Prostate gland (tissue), 2 donors: ENCODE measurements around the gene LRRC75B. TPM values are rescaled to one million over a fixed set of nuclear protein-coding genes. Genes with fewer than 3 reads are reported as not detected.
A peak's percentile ranks its signal among the peaks of the same experiment; 100 is the strongest.
"Not testable (repeated sequence)": the region's sequence is repeated elsewhere in the genome, so short reads cannot be mapped to it uniquely, and the experiment has no call there.

Experiments
- DNase-seq: peaks from one replicate; pipeline ENCODE4 v3.0.0-alpha.2; 2019; ENCODE audit warnings: low spot score
- H3K27ac ChIP-seq, 2 donors: fragments of 200-600 bp; sonication (generic); 2 replicates each; pipeline ENCODE4 v1.5.1; 2017 to 2019
- H3K27me3 ChIP-seq: fragments of 200-600 bp; sonication (generic); replicated peaks from 2 replicates; pipeline ENCODE4 v1.5.1; 2019; ENCODE audit not compliant: insufficient read depth
- H3K36me3 ChIP-seq, 2 donors: fragments of 200-600 bp; sonication (generic); 1 replicate in 1 of 2; 2 replicates in 1 of 2; pipeline versions ENCODE4 v1.5.1 to v1.8.1; 2017 to 2019
- H3K4me1 ChIP-seq: fragments of 200-600 bp; sonication (generic); replicated peaks from 2 replicates; pipeline ENCODE4 v1.5.1; 2019
- H3K4me3 ChIP-seq, 2 donors: fragments of 200-600 bp; sonication (generic); 2 replicates each; pipeline ENCODE4 v1.5.1; 2017 to 2019
- H3K9me3 ChIP-seq: fragments of 200-600 bp; sonication (generic); 2 replicates; pipeline ENCODE4 v1.5.1; 2017
- CTCF ChIP-seq, 4 experiments: fragments of 200-600 bp in 2 of 4; fragments of 450-650 bp in 2 of 4; sonication (generic) in 2 of 4; IDR thresholded peaks; 1 replicate in 3 of 4; 2 replicates in 1 of 4; pipeline ENCODE4 v1.5.1; 2016 to 2019; ENCODE audit warnings: antibody characterized with exemption in 4 of 4, mild to moderate bottlenecking in 2 of 4, moderate library complexity in 2 of 4
- POLR2A ChIP-seq: fragments of 450-650 bp; IDR thresholded peaks from one replicate; pipeline ENCODE4 v1.6.1; 2016; ENCODE audit warnings: antibody characterized with exemption, mild to moderate bottlenecking
- POLR2AphosphoS5 ChIP-seq: sonication (generic); formaldehyde crosslinking; IDR thresholded peaks from one replicate; pipeline ENCODE4 v1.6.1; 2017; ENCODE audit warnings: antibody characterized with exemption
- WGBS: methylation state at CpG from one replicate; pipeline ENCODE4 v1.1.5; 2018; 5-methylcytosine and 5-hydroxymethylcytosine counted together
- intact Hi-C: fragments of 100-400 bp; cut with DNase I; formaldehyde crosslinking; loops from one replicate; pipeline ENCODE4 v1.14.2; 2022
- total RNA-seq, 2 donors: library from RNA; depleted of rRNA; stranded (reverse); fragments of >200 nt; gene quantifications; one replicate each; pipeline ENCODE4 v1.1.0, GENCODE V29; 2016

LRRC75B gene
- total RNA-seq, 2 donors from 2014 or later: 57.0 to 161 TPM

DNA sequence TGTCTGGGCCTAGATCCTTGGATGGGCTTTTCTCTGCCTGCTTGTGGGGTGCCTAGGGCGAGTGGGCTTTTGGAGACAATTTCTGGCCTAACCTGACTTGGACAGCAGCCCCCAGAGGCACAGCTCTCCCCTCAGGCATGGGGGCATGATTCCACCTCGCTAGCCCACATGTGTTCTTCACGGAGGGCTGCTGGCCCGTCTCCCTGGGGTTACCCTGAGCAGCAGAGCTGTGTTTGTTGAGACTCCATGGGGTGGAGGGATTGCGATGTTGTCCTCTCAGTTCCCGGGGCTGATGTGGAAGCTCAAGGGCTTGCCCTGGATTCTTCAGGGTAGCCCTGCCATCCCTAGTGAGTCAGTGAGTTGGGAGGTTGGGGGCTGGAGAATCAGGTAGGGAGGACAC, 2.4 kb upstream of the LRRC75B start:
- Histone ChIP-seq H3K27ac (peak overlapping the region; percentile 81 to 86), H3K4me3 (no peak overlapping the region), H3K36me3 (no peaks in the 10 kb centered on the region), H3K4me1 (peaks cover 24% of the 10 kb centered on the region), H3K27me3 (no peaks in the 10 kb centered on the region), H3K9me3 (no peaks in the 10 kb centered on the region)
- intact Hi-C loops: no loop called here
- DNase-seq: no peak
- TF ChIP-seq POLR2A (no peak), POLR2AphosphoS5 (no peak), CTCF (IDR thresholded peaks at IDR 0.05) (no peak)
- WGBS: 88% methylated on average over 6 of the region's 6 CpGs

GRCh38 chr22:24594569-24595120, 1.8 kb upstream of the LRRC75B start:
- peak; percentile 64 for DNase-seq
- H3K9me3 ChIP-seq: no peaks in the 10 kb centered on the region
- H3K27ac ChIP-seq: peak overlapping the region; percentile 81 to 86
- no peaks in the 10 kb centered on the region for H3K36me3 ChIP-seq
- TF ChIP-seq CTCF (IDR thresholded peaks at IDR 0.05) (no peak), POLR2AphosphoS5 (no peak), POLR2A (no peak)
- WGBS: 42% methylated on average over 7 of the region's 7 CpGs
- peak overlapping the region in 1 of 2 donors; percentile 11 for H3K4me3 ChIP-seq
- intact Hi-C loops: no loop called here
- peaks cover 24% of the 10 kb centered on the region for H3K4me1 ChIP-seq
- H3K27me3 ChIP-seq: no peaks in the 10 kb centered on the region

- Histone ChIP-seq H3K27me3 (no peaks in the 10 kb centered on the region), H3K4me1 (peaks cover 30% of the 10 kb centered on the region), H3K36me3 (no peaks in the 10 kb centered on the region), H3K4me3 (no peak overlapping the region), H3K27ac (peak overlapping the region; percentile 81 to 86), H3K9me3 (no peaks in the 10 kb centered on the region)
- intact Hi-C loops: no loop called here
- no peak for DNase-seq
- 53% methylated on average over 16 of the region's 16 CpGs for WGBS
- TF ChIP-seq POLR2A (no peak), POLR2AphosphoS5 (no peak), CTCF (IDR thresholded peaks at IDR 0.05) (no peak)
These were observed 1.1 kb upstream of the LRRC75B start for GRCh38 chr22:24593836-24594568.

DNA sequence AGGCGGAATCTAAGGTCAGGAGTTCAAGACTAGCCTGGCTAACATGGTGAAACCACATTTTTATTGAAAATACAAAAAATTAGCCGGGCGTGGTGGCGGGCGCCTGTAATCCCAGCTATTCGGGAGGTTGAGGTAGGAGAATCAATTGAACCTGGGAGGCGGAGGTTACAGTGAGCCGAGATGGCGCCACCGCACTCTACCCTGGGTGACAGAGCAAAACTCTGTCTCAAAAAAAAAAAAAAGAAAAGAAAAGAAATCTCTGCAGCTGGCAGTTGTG, 624 bp upstream of the LRRC75B start:
- intact Hi-C loops, H3K9me3 ChIP-seq, DNase-seq, H3K36me3 ChIP-seq, H3K27me3 ChIP-seq: not testable (repeated sequence)
- Histone ChIP-seq H3K4me1 (peaks cover 35% of the 10 kb centered on the region), H3K27ac (peak overlapping the region; percentile 81 to 86), H3K4me3 (peak overlapping the region in 1 of 2 donors; percentile 58)
- 91% methylated on average over 10 of the region's 10 CpGs for WGBS

DNA sequence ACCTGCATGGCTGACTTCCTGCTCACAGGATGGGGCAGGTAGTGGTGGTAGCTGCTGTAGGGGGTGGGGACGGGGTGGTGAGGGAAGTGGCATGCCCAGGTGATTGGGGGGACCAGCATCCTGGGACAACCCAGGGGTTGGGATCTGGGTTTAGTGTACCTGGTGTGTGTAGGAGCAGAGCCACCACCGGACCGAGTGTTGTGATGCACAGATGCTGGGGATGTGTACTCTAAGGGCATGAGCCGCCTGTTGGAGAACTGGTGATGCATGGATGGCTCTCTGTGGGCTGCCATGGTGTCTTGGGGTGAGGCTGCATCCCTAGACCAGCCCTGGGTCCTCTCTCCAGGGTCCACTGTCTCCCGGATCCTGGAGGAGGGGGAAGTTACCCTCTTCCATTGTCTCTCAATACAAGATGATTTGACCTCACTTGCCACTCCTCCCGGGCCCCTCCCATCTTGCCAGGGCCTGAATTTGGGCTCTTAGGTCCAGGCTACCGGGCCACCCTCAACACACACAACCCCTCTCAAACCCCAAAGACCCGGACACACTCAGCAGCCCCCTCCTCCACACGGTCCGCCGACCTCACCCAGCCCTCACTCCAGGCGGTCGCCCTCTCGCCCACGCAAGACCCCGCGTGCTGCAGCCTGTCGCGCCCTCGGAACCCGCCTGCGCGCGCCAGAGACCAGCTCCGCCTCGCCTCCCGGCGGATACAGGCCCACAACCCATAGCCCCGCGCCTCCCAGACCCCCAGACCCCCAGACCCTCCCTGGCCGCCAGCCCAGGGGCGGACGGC, 619 bp downstream of the LRRC75B start:
- WGBS: 9% methylated on average over 31 of the region's 33 CpGs
- Histone ChIP-seq H3K27ac (peak overlapping the region; percentile 81 to 86), H3K36me3 (no peaks in the 10 kb centered on the region), H3K4me3 (peak overlapping the region; percentile 58 to 64), H3K27me3 (no peaks in the 10 kb centered on the region), H3K4me1 (peaks cover 39% of the 10 kb centered on the region), H3K9me3 (no peaks in the 10 kb centered on the region)
- no peak for TF ChIP-seq POLR2AphosphoS5
- TF ChIP-seq CTCF (IDR thresholded peaks at IDR 0.05): no peak
- TF ChIP-seq POLR2A: no peak
- no peak for DNase-seq
- intact Hi-C loops: no loop called here
